AG10803 (cell line): ENCODE data around the gene FLRT2.

Experiments
- DNase-seq: peaks from one replicate; pipeline ENCODE4 v3.0.0; 2010; ENCODE audit warnings: low read depth
- H3K4me3 ChIP-seq: 2 replicates; pipeline ENCODE4 v1.5.1; 2011; ENCODE audit warnings: mild to moderate bottlenecking, low read length, control low read depth
- TF ChIP-seq, protein P1 (sequence below): conservative IDR thresholded peaks from 2 replicates; pipeline ENCODE4 v1.5.1; 2011; ENCODE audit warnings: mild to moderate bottlenecking, low read length, control low read depth, inconsistent platforms

The FLRT2 gene

DNA sequence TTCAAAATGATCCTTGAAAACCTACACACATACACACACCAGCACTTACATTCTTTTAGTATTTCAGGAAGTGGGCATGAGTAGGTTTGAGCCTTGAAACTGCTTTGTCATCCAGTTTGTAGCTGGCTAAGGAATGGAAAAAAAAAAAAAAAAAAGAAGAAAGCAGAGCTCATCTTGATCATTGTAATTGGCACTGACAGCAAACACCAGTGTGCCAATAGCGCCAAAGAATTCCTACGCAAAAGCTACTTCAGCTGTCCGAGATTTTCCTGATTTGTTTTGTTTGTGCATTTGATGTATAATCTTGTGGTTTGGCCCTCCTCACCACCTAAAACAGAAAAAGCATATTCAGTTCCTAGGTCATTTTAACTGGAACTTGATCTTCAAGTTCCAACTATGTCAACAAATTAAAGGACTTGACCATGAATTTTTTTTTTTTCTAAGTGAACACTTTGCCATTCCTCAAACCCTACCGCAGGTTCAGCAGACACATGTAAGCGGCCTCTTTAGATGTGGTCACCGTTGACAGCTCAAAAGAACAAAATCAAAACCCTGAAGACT lies 57.3 kb downstream of the FLRT2 start:
- no peak overlapping the region for H3K4me3 ChIP-seq
- TF ChIP-seq, protein P1, sequence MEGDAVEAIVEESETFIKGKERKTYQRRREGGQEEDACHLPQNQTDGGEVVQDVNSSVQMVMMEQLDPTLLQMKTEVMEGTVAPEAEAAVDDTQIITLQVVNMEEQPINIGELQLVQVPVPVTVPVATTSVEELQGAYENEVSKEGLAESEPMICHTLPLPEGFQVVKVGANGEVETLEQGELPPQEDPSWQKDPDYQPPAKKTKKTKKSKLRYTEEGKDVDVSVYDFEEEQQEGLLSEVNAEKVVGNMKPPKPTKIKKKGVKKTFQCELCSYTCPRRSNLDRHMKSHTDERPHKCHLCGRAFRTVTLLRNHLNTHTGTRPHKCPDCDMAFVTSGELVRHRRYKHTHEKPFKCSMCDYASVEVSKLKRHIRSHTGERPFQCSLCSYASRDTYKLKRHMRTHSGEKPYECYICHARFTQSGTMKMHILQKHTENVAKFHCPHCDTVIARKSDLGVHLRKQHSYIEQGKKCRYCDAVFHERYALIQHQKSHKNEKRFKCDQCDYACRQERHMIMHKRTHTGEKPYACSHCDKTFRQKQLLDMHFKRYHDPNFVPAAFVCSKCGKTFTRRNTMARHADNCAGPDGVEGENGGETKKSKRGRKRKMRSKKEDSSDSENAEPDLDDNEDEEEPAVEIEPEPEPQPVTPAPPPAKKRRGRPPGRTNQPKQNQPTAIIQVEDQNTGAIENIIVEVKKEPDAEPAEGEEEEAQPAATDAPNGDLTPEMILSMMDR: no peak
- DNase-seq: peak; percentile 80

DNA sequence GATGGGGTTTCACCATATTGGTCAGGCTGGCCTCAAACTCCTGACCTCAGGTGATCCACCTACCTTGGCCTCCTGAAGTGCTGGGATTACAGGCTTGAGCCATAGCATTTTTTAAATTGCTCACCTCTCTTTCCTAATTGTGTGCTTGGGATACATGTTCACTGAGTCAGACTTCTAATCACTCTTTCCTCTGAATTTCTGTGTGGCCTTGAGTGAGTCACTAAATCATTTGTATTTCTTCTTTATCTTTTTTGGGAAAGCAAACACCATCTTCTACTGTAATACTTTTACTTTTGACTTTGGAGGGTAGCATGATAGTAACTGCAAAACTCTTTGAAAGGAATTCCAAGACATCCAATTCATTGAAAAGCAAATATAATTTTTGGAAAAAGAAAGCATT lies 60.8 kb downstream of the FLRT2 start:
- H3K4me3 ChIP-seq: no peak overlapping the region
- TF ChIP-seq, protein P1: no peak
- no peak for DNase-seq

DNA sequence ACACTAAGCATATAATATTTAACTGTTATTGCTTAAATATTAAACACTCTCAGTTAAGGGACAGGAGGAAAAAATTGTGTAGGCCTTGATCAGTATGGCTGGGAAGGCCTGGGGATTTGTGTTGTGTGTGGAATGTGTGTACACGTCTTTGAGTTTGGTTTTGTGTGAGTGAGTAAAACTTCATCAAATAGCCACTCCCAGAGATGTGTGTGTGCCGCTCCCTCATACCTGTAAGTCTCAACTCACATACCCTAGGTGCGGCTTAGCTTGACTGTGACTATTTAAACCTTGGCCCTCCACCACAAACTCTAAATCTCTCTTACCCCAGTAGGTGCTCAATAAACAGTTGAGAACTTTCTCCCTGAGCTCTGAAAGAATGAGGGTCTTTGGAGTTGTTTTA lies 64.3 kb downstream of the FLRT2 start:
- DNase-seq: no peak
- TF ChIP-seq, protein P1: no peak
- no peak overlapping the region for H3K4me3 ChIP-seq

DNA sequence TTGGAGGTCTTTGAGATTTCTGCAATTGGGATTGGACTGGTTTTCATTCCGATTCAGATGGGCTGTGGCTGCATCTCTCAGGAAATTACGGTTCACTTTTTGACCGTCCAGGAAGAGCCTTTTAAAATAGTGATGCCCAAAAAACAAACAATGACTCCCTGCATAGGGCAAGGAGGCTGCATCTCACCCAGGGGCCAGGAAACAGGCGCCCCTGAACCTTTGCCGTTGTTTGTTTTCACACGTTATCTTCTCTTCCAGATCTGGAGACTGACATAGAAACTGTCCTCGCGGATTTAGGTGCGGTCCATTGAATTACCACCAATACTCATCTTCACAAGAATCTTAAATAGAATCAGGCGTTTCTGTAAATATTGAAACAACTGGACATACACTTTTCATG lies 66.0 kb downstream of the FLRT2 start:
- DNase-seq: no peak
- TF ChIP-seq, protein P1: no peak

DNA sequence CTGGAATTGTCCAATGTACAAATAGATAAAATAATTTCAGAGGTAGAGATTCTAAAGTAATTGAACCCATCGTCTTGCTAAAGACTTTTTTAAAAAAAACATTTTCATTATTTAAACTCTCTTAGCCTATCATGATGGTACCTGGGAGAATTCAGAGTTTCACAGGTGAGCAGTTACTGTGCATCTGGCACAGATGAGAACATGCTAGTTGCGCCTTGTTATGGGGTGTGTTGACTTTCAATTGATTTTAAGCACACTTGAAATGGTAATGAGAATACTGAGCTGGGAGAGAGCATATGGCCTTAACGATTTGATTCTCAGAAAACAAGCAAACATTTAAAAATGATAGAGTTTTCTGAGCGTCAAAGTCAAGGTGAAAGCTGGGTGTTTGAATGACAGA lies 66.6 kb downstream of the FLRT2 start:
- H3K4me3 ChIP-seq: no peak overlapping the region
- no peak for DNase-seq
- TF ChIP-seq, protein P1: no peak

More for the DNA sequence above, 66.0 kb downstream of the FLRT2 start:
- no peak overlapping the region for H3K4me3 ChIP-seq

DNA sequence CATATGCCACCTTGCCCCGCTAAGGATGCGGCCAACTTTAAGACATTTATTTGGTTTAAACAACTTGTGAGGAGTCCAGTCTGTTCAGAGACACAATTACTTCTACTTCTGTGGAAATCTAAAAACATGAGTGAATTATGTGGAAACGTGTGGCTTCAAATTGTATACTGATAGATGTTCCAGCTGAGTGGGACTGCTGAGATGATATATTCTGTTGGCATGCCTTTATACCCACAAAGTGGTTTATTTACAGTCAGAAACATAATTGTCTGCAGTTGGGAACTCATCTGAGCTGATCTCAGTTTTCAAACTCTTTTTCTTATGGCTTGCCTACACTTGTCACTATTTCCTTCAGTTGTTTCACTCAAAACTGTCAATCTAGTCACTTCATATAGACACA lies 67.8 kb downstream of the FLRT2 start:
- TF ChIP-seq, protein P1: no peak
- DNase-seq: peak; percentile 61
- no peak overlapping the region for H3K4me3 ChIP-seq

DNA sequence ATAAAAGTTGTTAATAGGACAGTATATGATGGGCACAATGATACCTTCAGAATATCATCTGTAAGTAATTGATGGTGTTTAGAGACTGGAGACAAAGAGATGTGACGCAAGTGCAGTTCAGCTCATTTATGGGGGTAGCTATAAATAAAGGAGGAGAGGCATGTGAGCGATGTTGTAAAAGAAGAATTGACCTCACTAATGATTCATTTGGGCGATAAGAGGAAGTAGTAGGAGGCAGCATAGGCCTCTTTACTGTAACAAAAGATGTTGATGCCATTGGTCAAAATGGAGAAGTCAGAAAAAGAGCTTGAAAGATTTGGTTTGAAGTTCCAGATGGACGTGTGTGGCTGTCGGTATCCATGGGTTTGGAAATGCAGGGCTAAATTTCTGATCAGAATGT lies 70.0 kb downstream of the FLRT2 start:
- peak; percentile 30 for DNase-seq
- no peak overlapping the region for H3K4me3 ChIP-seq
- TF ChIP-seq, protein P1: no peak
